Epithelial cell of proximal tubule (primary cell): ENCODE measurements around the gene PRUNE1. TPM values are rescaled to one million over a fixed set of nuclear protein-coding genes. Genes with fewer than 3 reads are reported as not detected.

ENCODE experiments used
- DNase-seq: peaks from one replicate; pipeline ENCODE4 v3.0.0-alpha.2; 2011; ENCODE audit warnings: low read depth
- H3K4me3 ChIP-seq: 2 replicates; pipeline ENCODE4 v1.5.1; 2011; ENCODE audit warnings: low read depth, mild to moderate bottlenecking, low read length
- CTCF ChIP-seq: conservative IDR thresholded peaks from 2 replicates; pipeline ENCODE4 v1.5.1; 2012; ENCODE audit warnings: low read depth, mild to moderate bottlenecking, low read length
- total RNA-seq: library from RNA; depleted of rRNA; stranded (reverse); fragments of >200 nt; gene quantifications from 2 replicates; pipeline ENCODE4 v1.2.3, GENCODE V29; 2015

The PRUNE1 gene
- total RNA-seq, 1 donor from 2014 or later = 14.8 TPM

GRCh38 chr1:151059109-151060006 is 51.1 kb downstream of the PRUNE1 start, which contains the start of gene CDC42SE1:
Gene CDC42SE1, minus strand, starts transcription at chr1:151059622. Its CDS starts 3,892 bp downstream, at chr1:151055730.
- peak within 1 kb of the TSS; percentile 76 for H3K4me3 ChIP-seq
- peak; percentile 58 for TF ChIP-seq CTCF
- no peak for DNase-seq

GRCh38 chr1:151060007-151060656 is 51.9 kb downstream of the PRUNE1 start, which contains the start of gene MLLT11:
Gene MLLT11, plus strand, starts transcription at chr1:151060397. Its CDS starts 6,828 bp downstream, at chr1:151067225.
- peak within 1 kb of the TSS; percentile 76 for H3K4me3 ChIP-seq
- TF ChIP-seq CTCF = peak; percentile 7
- no peak for DNase-seq

GRCh38 chr1:151060657-151061421 is 52.6 kb downstream of the PRUNE1 start:
- no peak for DNase-seq
- H3K4me3 ChIP-seq = peak overlapping the region; percentile 76
- no peak for TF ChIP-seq CTCF

GRCh38 chr1:151061704-151062103 is 53.5 kb downstream of the PRUNE1 start:
- H3K4me3 ChIP-seq = peak overlapping the region; percentile 76
- DNase-seq = no peak
- TF ChIP-seq CTCF = no peak

GRCh38 chr1:151062741-151063371 is 54.6 kb downstream of the PRUNE1 start:
- TF ChIP-seq CTCF = no peak
- H3K4me3 ChIP-seq = no peak overlapping the region
- no peak for DNase-seq

GRCh38 chr1:151065089-151065645 is 56.9 kb downstream of the PRUNE1 start:
- no peak overlapping the region for H3K4me3 ChIP-seq
- no peak for DNase-seq
- TF ChIP-seq CTCF = no peak
